ENCODE results near the gene DYTN.

DYTN gene

DNA sequence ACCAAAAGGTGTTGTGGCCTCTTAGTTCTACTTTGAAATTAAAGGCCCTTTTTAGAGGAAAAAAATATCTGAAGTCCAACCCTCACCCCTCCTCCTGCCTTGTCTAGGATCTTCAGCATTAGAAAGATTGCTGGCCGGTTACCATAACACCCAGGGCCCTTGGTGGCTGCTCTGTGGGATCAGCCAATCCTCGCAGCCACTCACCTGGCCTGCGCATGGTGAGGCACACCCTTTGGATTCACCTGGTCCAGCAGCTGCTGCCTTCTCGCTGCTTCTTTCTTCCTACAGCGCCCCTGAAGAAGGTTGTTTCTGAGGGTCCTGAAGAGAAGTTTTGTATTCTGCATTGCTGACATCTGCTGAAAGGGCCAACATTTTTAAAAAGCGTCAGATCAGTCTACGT is 25.2 kb downstream of the DYTN start:
- H3K4me1 ChIP-seq (ENCODE audit: insufficient read depth, low read length) = no peaks in the 10 kb centered on the region; the same call in 1 of the 2 replicates
- no peak overlapping the region for H3K9ac ChIP-seq (ENCODE audit: low read depth, low read length)
- H4K20me1 ChIP-seq (ENCODE audit: insufficient read depth, low read length) = no peaks in the 10 kb centered on the region
- H3K9me3 ChIP-seq (ENCODE audit: insufficient read depth, low read length, severe bottlenecking) = no peaks in the 10 kb centered on the region
- no peaks in the 10 kb centered on the region for H3K36me3 ChIP-seq (ENCODE audit: insufficient read depth, low read length)
- peaks cover 3% of the 10 kb centered on the region for H3K27me3 ChIP-seq (ENCODE audit: insufficient read depth, low read length, poor library complexity)
- H2AFZ ChIP-seq (ENCODE audit: low read depth, low read length) = no peak overlapping the region
- H3K4me3 ChIP-seq (ENCODE audit: low read depth in 1 of 2, low read length in 2 of 2) = no peak overlapping the region
- no peak overlapping the region for H3K27ac ChIP-seq (ENCODE audit: low read length)
- TF ChIP-seq EZH2 (IDR thresholded peaks at IDR 0.05; ENCODE audit: borderline replicate concordance, low read depth, low read length, severe bottlenecking) = no peak
- TF ChIP-seq, protein P1, sequence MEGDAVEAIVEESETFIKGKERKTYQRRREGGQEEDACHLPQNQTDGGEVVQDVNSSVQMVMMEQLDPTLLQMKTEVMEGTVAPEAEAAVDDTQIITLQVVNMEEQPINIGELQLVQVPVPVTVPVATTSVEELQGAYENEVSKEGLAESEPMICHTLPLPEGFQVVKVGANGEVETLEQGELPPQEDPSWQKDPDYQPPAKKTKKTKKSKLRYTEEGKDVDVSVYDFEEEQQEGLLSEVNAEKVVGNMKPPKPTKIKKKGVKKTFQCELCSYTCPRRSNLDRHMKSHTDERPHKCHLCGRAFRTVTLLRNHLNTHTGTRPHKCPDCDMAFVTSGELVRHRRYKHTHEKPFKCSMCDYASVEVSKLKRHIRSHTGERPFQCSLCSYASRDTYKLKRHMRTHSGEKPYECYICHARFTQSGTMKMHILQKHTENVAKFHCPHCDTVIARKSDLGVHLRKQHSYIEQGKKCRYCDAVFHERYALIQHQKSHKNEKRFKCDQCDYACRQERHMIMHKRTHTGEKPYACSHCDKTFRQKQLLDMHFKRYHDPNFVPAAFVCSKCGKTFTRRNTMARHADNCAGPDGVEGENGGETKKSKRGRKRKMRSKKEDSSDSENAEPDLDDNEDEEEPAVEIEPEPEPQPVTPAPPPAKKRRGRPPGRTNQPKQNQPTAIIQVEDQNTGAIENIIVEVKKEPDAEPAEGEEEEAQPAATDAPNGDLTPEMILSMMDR (IDR thresholded peaks at IDR 0.05; ENCODE audit: borderline replicate concordance, extremely low read depth, low read length, poor library complexity, severe bottlenecking) = no peak
- no peaks in the 10 kb centered on the region for H3K79me2 ChIP-seq (ENCODE audit: insufficient read depth, low read length)
- no peak for DNase-seq
- H3K4me2 ChIP-seq (ENCODE audit: insufficient read depth, low read length) = no peak overlapping the region
- ATAC-seq (ENCODE audit: insufficient read depth, low read depth) = no peak

DNA sequence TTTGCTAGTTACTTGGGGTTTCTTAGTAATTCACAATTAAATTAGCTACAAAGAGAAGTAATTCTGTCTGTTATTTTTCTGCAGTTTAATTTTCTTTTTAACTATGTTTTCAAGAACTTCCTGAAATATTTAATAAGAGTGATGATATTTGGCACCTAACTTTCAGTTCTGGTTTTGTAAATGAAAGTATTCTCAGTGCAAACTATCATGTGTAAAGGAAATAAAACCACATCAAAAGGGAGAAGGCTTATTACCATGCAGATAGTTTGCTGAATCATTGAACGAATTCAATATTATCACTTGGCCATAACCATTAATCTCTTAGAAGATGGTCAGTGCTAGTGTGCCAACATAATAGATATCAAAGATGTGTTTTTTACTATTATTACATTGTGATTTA is 29.2 kb downstream of the DYTN start:
- no peak overlapping the region for H2AFZ ChIP-seq (ENCODE audit: low read depth, low read length)
- no peaks in the 10 kb centered on the region for H3K36me3 ChIP-seq (ENCODE audit: insufficient read depth, low read length)
- DNase-seq (no peak), ATAC-seq (ENCODE audit: insufficient read depth, low read depth) (no peak)
- no peaks in the 10 kb centered on the region for H3K9me3 ChIP-seq (ENCODE audit: insufficient read depth, low read length, severe bottlenecking)
- TF ChIP-seq EZH2 (IDR thresholded peaks at IDR 0.05; ENCODE audit: borderline replicate concordance, low read depth, low read length, severe bottlenecking) = no peak
- TF ChIP-seq, protein P1 (IDR thresholded peaks at IDR 0.05; ENCODE audit: borderline replicate concordance, extremely low read depth, low read length, poor library complexity, severe bottlenecking) = no peak
- no peak overlapping the region for H3K9ac ChIP-seq (ENCODE audit: low read depth, low read length)
- no peak overlapping the region for H3K27ac ChIP-seq (ENCODE audit: low read length)
- H3K4me1 ChIP-seq (ENCODE audit: insufficient read depth, low read length) = no peaks in the 10 kb centered on the region; the same call in 1 of the 2 replicates
- peaks cover 6% of the 10 kb centered on the region for H3K27me3 ChIP-seq (ENCODE audit: insufficient read depth, low read length, poor library complexity)
- no peak overlapping the region for H3K4me3 ChIP-seq (ENCODE audit: low read depth in 1 of 2, low read length in 2 of 2)
- no peak overlapping the region for H3K4me2 ChIP-seq (ENCODE audit: insufficient read depth, low read length)
- no peaks in the 10 kb centered on the region for H3K79me2 ChIP-seq (ENCODE audit: insufficient read depth, low read length)
- no peaks in the 10 kb centered on the region for H4K20me1 ChIP-seq (ENCODE audit: insufficient read depth, low read length)

DNA sequence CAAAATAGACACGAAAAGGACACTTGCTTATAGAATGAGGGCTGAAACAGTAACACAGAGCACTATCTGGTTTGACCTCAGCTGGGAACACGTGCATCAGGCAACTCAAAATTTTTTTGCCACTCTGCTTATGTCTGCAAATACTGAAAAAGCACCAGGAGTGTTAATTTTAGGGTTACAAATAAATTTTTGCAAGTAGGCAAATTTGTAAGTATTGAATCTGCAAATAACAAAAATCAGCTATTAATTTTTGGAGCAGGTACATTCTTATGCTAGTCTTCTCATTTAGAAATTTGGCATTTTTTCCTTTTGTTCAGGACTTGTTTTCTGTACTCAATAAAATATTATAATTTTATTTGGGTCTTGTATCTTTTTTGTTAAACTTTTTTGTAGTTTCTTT is 29.7 kb downstream of the DYTN start:
- Histone ChIP-seq H3K79me2 (ENCODE audit: insufficient read depth, low read length) (no peaks in the 10 kb centered on the region), H3K9ac (ENCODE audit: low read depth, low read length) (no peak overlapping the region), H3K9me3 (ENCODE audit: insufficient read depth, low read length, severe bottlenecking) (no peaks in the 10 kb centered on the region), H4K20me1 (ENCODE audit: insufficient read depth, low read length) (no peaks in the 10 kb centered on the region), H3K4me3 (ENCODE audit: low read depth in 1 of 2, low read length in 2 of 2) (no peak overlapping the region), H3K4me2 (ENCODE audit: insufficient read depth, low read length) (no peak overlapping the region), H3K36me3 (ENCODE audit: insufficient read depth, low read length) (no peaks in the 10 kb centered on the region), H3K27me3 (ENCODE audit: insufficient read depth, low read length, poor library complexity) (peaks cover 5% of the 10 kb centered on the region), H3K4me1 (ENCODE audit: insufficient read depth, low read length) (no peaks in the 10 kb centered on the region; the same call in 1 of the 2 replicates), H3K27ac (ENCODE audit: low read length) (no peak overlapping the region), H2AFZ (ENCODE audit: low read depth, low read length) (no peak overlapping the region)
- TF ChIP-seq EZH2 (IDR thresholded peaks at IDR 0.05; ENCODE audit: borderline replicate concordance, low read depth, low read length, severe bottlenecking) = no peak
- TF ChIP-seq, protein P1 (IDR thresholded peaks at IDR 0.05; ENCODE audit: borderline replicate concordance, extremely low read depth, low read length, poor library complexity, severe bottlenecking) = no peak
- ATAC-seq (ENCODE audit: insufficient read depth, low read depth) (no peak), DNase-seq (no peak)

DNA sequence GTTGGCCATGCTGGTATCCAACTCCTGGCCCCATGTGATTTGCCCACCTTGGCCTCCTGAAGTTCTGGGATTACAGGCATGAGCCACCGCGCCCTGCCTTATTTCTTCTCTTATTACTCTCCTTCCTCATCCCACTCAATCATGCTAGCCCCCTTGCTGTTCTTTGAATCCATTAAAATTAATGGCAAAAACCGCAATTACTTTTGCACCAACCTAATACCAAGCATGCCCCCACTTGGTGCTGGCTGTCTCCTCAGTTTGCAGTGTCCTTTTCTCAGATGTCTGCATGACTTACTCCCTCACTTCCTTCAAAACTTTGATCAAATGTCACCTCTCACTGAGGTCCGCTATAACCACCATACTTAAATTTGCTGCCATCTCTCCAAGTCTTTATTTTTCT is 34.6 kb downstream of the DYTN start:
- no peak for TF ChIP-seq EZH2 (IDR thresholded peaks at IDR 0.05; ENCODE audit: borderline replicate concordance, low read depth, low read length, severe bottlenecking)
- TF ChIP-seq, protein P1 (IDR thresholded peaks at IDR 0.05; ENCODE audit: borderline replicate concordance, extremely low read depth, low read length, poor library complexity, severe bottlenecking) = no peak
- no peaks in the 10 kb centered on the region for H3K79me2 ChIP-seq (ENCODE audit: insufficient read depth, low read length)
- no peaks in the 10 kb centered on the region for H3K36me3 ChIP-seq (ENCODE audit: insufficient read depth, low read length)
- DNase-seq (no peak), ATAC-seq (ENCODE audit: insufficient read depth, low read depth) (no peak)
- H3K4me1 ChIP-seq (ENCODE audit: insufficient read depth, low read length) = no peaks in the 10 kb centered on the region
- H3K27ac ChIP-seq (ENCODE audit: low read length) = no peak overlapping the region
- no peak overlapping the region for H3K4me2 ChIP-seq (ENCODE audit: insufficient read depth, low read length)
- no peaks in the 10 kb centered on the region for H3K9me3 ChIP-seq (ENCODE audit: insufficient read depth, low read length, severe bottlenecking)
- no peak overlapping the region for H2AFZ ChIP-seq (ENCODE audit: low read depth, low read length)
- H4K20me1 ChIP-seq (ENCODE audit: insufficient read depth, low read length) = no peaks in the 10 kb centered on the region
- H3K27me3 ChIP-seq (ENCODE audit: insufficient read depth, low read length, poor library complexity) = peaks cover 3% of the 10 kb centered on the region
- no peak overlapping the region for H3K4me3 ChIP-seq (ENCODE audit: low read depth in 1 of 2, low read length in 2 of 2)
- H3K9ac ChIP-seq (ENCODE audit: low read depth, low read length) = no peak overlapping the region

Measured in DND-41 (cell line).